Measurements from ENCODE around the gene EVC. TPM values are rescaled to one million over a fixed set of nuclear protein-coding genes. Genes with fewer than 3 reads are reported as not detected.

EVC gene
- total and polyA plus RNA-seq, 2 of the 8 experiments (the other 6 are each of a cell fraction or from before 2014, with no cell fraction given): 2.6 to 9.8 TPM

DNA sequence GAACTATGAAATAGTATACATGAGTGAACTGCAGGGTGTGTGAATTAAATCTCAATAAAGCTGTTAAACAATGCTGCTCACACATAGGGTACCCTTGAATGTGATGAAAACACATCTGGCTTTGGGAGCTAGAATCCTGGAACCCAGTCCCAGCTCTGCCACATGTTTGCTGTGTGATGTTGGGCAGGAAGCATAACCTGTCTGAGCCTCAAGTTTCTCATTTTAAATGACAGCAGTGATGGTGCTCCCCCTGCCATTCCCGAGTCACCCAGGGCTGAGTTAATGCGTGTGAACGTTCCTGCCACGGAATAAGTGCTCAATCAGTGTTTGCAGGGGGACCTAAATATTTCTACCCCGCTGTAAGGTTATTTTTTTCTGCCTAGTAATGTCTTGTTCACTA lies 10.9 kb downstream of the EVC start:
- no peak overlapping the region for H4K8ac ChIP-seq (ENCODE audit: extremely low read depth, insufficient read depth, low read length)
- FAIRE-seq (no peak), DNase-seq (ENCODE audit: low read depth in 1 of 2, low spot score in 2 of 2) (no peak)

More for the DNA sequence above, 10.9 kb downstream of the EVC start:
- peaks cover 0 to 2% (median 0%) of the 10 kb centered on the region in 4 experiments; a peak in 2 of 8 replicates for H3K36me3 ChIP-seq (ENCODE audit: control insufficient read depth in 2 of 4, insufficient read depth in 4 of 4, low read length in 3 of 4)
- H2AK5ac ChIP-seq (ENCODE audit: low read depth, low read length): no peak overlapping the region
- H4K91ac ChIP-seq (replicated peaks; ENCODE audit: insufficient read length, low read length): no peak overlapping the region
- H3K4me1 ChIP-seq (replicated peaks in 1 of 4; ENCODE audit: control insufficient read depth in 3 of 4, insufficient read depth in 4 of 4, low read length in 3 of 4): peaks cover 0 to 2% (median 0%) of the 10 kb centered on the region in 4 experiments; a peak in 2 of 7 replicates
- no peak overlapping the region for H3K23ac ChIP-seq (ENCODE audit: insufficient read length)
- ChIA-PET CTCF (ENCODE audit: partially characterized antibody) (interaction anchor here (0.6 to 1.3 kb wide), 3 partner anchors 13 to 727 kb away, joined by 3 to 5 read pairs (median 3); no protein-coding TSS in a partner anchor), POLR2A (ENCODE audit: partially characterized antibody) (no interaction called here)
- H3K27ac ChIP-seq (ENCODE audit: low read depth, low read length): no peak overlapping the region
- H3K18ac ChIP-seq (ENCODE audit: extremely low read depth, low read length): no peak overlapping the region
- H3K14ac ChIP-seq (ENCODE audit: insufficient read length): no peak overlapping the region
- no peak overlapping the region for H3K4me2 ChIP-seq (ENCODE audit: insufficient read depth in 1 of 2, low read depth in 2 of 2, low read length in 2 of 2)
- no peak overlapping the region for H2BK120ac ChIP-seq (replicated peaks; ENCODE audit: low read depth, low read length)
- TF ChIP-seq, protein P1, sequence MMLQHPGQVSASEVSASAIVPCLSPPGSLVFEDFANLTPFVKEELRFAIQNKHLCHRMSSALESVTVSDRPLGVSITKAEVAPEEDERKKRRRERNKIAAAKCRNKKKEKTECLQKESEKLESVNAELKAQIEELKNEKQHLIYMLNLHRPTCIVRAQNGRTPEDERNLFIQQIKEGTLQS (IDR thresholded peaks at IDR 0.05; ENCODE audit: insufficient read depth, low read depth, low read length): no peak
- TF ChIP-seq KDM4A (IDR thresholded peaks at IDR 0.05; ENCODE audit: low read depth, low read length, severe bottlenecking): no peak
- no peak for TF ChIP-seq RAD21 (IDR thresholded peaks at IDR 0.05 in 1 of 2, conservative IDR thresholded peaks at IDR 0.05 in 1 of 2; ENCODE audit: low read depth in 2 of 2, low read length in 2 of 2)
- TF ChIP-seq CREB1 (IDR thresholded peaks at IDR 0.05): no peak
- TF ChIP-seq RNF2 (IDR thresholded peaks at IDR 0.05; ENCODE audit: borderline replicate concordance, low read depth, low read length, missing control alignments, poor library complexity, severe bottlenecking): no peak
- H2AFZ ChIP-seq (ENCODE audit: low read length): no peak overlapping the region
- no peaks in the 10 kb centered on the region for H3K23me2 ChIP-seq (ENCODE audit: low read depth, low read length)
- no peaks in the 10 kb centered on the region for H3K79me1 ChIP-seq (ENCODE audit: low read depth, low read length)
- no peaks in the 10 kb centered on the region for H3K79me2 ChIP-seq (ENCODE audit: control insufficient read depth in 1 of 2, insufficient read depth in 2 of 2, low read length in 2 of 2)
- H3K56ac ChIP-seq (replicated peaks; ENCODE audit: insufficient read length, low read depth, low read length): no peak overlapping the region
- no peak overlapping the region for H3K4me3 ChIP-seq (ENCODE audit: extremely low read depth in 1 of 4, insufficient read depth in 2 of 4, low read depth in 3 of 4, low read length in 4 of 4)
- peaks cover 0 to 5% of the 10 kb centered on the region in 2 experiments for H4K20me1 ChIP-seq (replicated peaks in 1 of 2; ENCODE audit: control insufficient read depth in 1 of 2, insufficient read depth in 2 of 2, low read length in 2 of 2)
- no peak overlapping the region for H2BK15ac ChIP-seq (ENCODE audit: low read length)
- no peaks in the 10 kb centered on the region for H3K9me3 ChIP-seq (ENCODE audit: insufficient read depth in 2 of 2, low read depth in 1 of 2, low read length in 1 of 2)
- 94% methylated on average over 5 of the region's 5 CpGs; no CpG with 5 or more reads in 1 of the 2 experiments for WGBS, 2 experiments (ENCODE audit: extremely low coverage in 1 of 2, insufficient coverage in 1 of 2, insufficient read length in 1 of 2, insufficient replicate concordance in 2 of 2, low coverage in 1 of 2, low lambda C conversion rate in 2 of 2, missing lambda C conversion rate in 1 of 2)
- H3K4ac ChIP-seq (replicated peaks; ENCODE audit: insufficient read length, low read depth, low read length): no peak overlapping the region
- no peak overlapping the region for H2BK12ac ChIP-seq (ENCODE audit: low read depth, low read length)
- no peak overlapping the region for H2BK5ac ChIP-seq (ENCODE audit: low read depth, low read length)
- H4K5ac ChIP-seq (ENCODE audit: insufficient read length, low read depth, low read length): no peak overlapping the region
- H3K9ac ChIP-seq (replicated peaks in 1 of 4; ENCODE audit: extremely low read depth in 1 of 4, low read depth in 3 of 4, low read length in 3 of 4): no peak overlapping the region
- H3K27me3 ChIP-seq (replicated peaks in 1 of 4; ENCODE audit: control insufficient read depth in 3 of 4, extremely low read depth in 1 of 4, insufficient read depth in 3 of 4, low read length in 3 of 4): no peaks in the 10 kb centered on the region
- no peak overlapping the region for H2BK20ac ChIP-seq (ENCODE audit: low read length)

Measured in H1 (cell line).